HepG2 (cell line): ENCODE data around the gene GPR176. TPM values are rescaled to one million over a fixed set of nuclear protein-coding genes. Genes with fewer than 3 reads are reported as not detected.

Experiments used
- ATF2 ChIP-seq: sonication (generic); formaldehyde crosslinking; IDR thresholded peaks from 2 replicates; pipeline ENCODE4 v1.4.0; 2020; ENCODE audit warnings: missing genetic modification reagents
- FOXA3 ChIP-seq: IDR thresholded peaks from 2 replicates; pipeline ENCODE4 v1.6.1; 2016; ENCODE audit warnings: missing genetic modification reagents, missing compliant biosample characterization
- GATA4 ChIP-seq: sonication (generic); IDR thresholded peaks from 2 replicates; pipeline ENCODE4 v1.6.1; 2016; ENCODE audit warnings: antibody characterized with exemption, low read depth, borderline replicate concordance
- HIVEP1 ChIP-seq: sonication (generic); formaldehyde crosslinking; IDR thresholded peaks from 2 replicates; pipeline ENCODE4 v1.4.0; 2020; ENCODE audit warnings: mild to moderate bottlenecking, missing genetic modification reagents
- HNRNPUL1 ChIP-seq: fragments of 200-400 bp; formaldehyde crosslinking; IDR thresholded peaks from 2 replicates; pipeline ENCODE4 v1.6.1; 2017; ENCODE audit warnings: low read depth, mild to moderate bottlenecking, low read length, moderate library complexity
- HOXA3 ChIP-seq: sonication (generic); formaldehyde crosslinking; IDR thresholded peaks from 2 replicates; pipeline ENCODE4 v1.5.0; 2020; ENCODE audit warnings: missing genetic modification reagents
- KAT2B ChIP-seq: fragments of 150-350 bp; IDR thresholded peaks from 2 replicates; pipeline ENCODE4 v1.6.1; 2014; ENCODE audit warnings: low read depth, low read length, borderline replicate concordance
- ONECUT2 ChIP-seq: sonication (generic); formaldehyde crosslinking; IDR thresholded peaks from 2 replicates; pipeline ENCODE4 v1.4.0; 2020; ENCODE audit warnings: missing genetic modification reagents
- RBFOX2 ChIP-seq: fragments of 200-400 bp; formaldehyde crosslinking; IDR thresholded peaks from 2 replicates; pipeline ENCODE4 v1.6.1; 2017; ENCODE audit warnings: low read depth, mild to moderate bottlenecking, low read length
- RBM22 ChIP-seq: fragments of 200-400 bp; formaldehyde crosslinking; optimal IDR thresholded peaks from 2 replicates; pipeline ENCODE3; 2017; ENCODE audit warnings: mild to moderate bottlenecking, low read length, moderate library complexity
- ZNF616 ChIP-seq: sonication (generic); formaldehyde crosslinking; IDR thresholded peaks from 2 replicates; pipeline ENCODE4 v1.5.0; 2020; ENCODE audit warnings: low read depth, mild to moderate bottlenecking, missing genetic modification reagents
- ZNF746 ChIP-seq: sonication (generic); formaldehyde crosslinking; IDR thresholded peaks from 2 replicates; pipeline ENCODE4 v1.8.0; 2022; ENCODE audit warnings: mild to moderate bottlenecking, missing genetic modification reagents
- ZSCAN30 ChIP-seq: sonication (generic); formaldehyde crosslinking; IDR thresholded peaks from 2 replicates; pipeline ENCODE4 v1.5.0; 2020; ENCODE audit warnings: mild to moderate bottlenecking, missing genetic modification reagents
- polyA plus RNA-seq, 8 experiments: library from polyadenylated mRNA; depleted of rRNA in 3 of 8; stranded (reverse) in 7 of 8; unstranded in 1 of 8; fragments of >200 nt; fragmentation: Illumina TruSeq in 4 of 8; extraction: Trizol in 4 of 8; gene quantifications; 2 replicates each; pipeline versions ENCODE4 v1.2.1 to v1.2.3, GENCODE V29; 2011 to 2016; ENCODE audit warnings: low read depth in 4 of 8, missing spikeins in 1 of 8, mixed read lengths in 1 of 8; ENCODE audit not compliant: insufficient read depth in 1 of 8
- total RNA-seq, 5 experiments: library from RNA; depleted of rRNA; stranded (reverse); fragments of >200 nt; fragmentation: Illumina TruSeq; extraction: Trizol; gene quantifications; 2 replicates each; pipeline ENCODE4 v1.2.3, GENCODE V29; 2016; ENCODE audit warnings: low read depth in 1 of 5
- TF ChIP-seq, protein P1 (sequence below): sonication (generic); formaldehyde crosslinking; IDR thresholded peaks from 2 replicates; pipeline ENCODE4 v1.4.0; 2020; ENCODE audit warnings: mild to moderate bottlenecking, missing genetic modification reagents
- TF ChIP-seq, protein P2 (sequence below): sonication (generic); formaldehyde crosslinking; IDR thresholded peaks from 2 replicates; pipeline ENCODE4 v1.8.1; 2023; ENCODE audit warnings: mild to moderate bottlenecking, moderate library complexity, missing genetic modification reagents
- TF ChIP-seq, protein P3 (sequence below): sonication (generic); formaldehyde crosslinking; IDR thresholded peaks from 2 replicates; pipeline ENCODE4 v1.8.1; 2023; ENCODE audit warnings: missing genetic modification reagents, inconsistent platforms, borderline replicate concordance
- TF ChIP-seq, protein P4 (sequence below): sonication (generic); formaldehyde crosslinking; IDR thresholded peaks from 2 replicates; pipeline ENCODE4 v1.4.0; 2020; ENCODE audit warnings: missing genetic modification reagents; ENCODE audit errors: not compliant biosample characterization
- TF ChIP-seq, protein P5 (sequence below): sonication (generic); formaldehyde crosslinking; IDR thresholded peaks from one replicate; pipeline ENCODE4 v1.5.1; 2020; ENCODE audit warnings: mild to moderate bottlenecking, missing genetic modification reagents; ENCODE audit errors: not compliant biosample characterization

GPR176 gene
- total and polyA plus RNA-seq, 2 of the 13 experiments (the other 11 are each of a cell fraction or from before 2014, with no cell fraction given) = 0.11 to 0.20 TPM

DNA sequence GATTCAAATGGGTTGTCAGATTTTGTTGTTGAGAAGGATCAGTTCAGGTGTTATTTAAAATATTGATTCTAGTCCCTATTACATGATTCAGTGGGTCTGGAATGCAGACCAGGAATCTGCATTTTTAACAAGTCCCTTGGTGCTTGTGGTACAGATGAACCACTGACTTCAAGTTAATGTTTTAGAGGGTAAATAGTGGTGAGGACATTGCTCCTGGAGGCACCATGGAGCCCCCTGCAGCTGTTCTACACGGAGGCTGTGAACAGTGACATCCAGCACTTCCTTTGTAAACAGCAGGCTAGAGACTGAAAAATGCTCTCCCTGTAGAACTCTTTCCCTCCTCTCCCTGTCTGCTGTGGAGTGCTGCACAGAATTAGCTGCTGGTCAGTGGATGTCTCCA, 132.6 kb downstream of the GPR176 start (continued):
- TF ChIP-seq ATF2 (CRISPR knock-in tag) (no peak), FOXA3 (CRISPR knock-in tag) (peak; percentile 88), ZNF746 (CRISPR knock-in tag) (no peak), ZSCAN30 (no peak), RBFOX2 (no peak), KAT2B (no peak), ONECUT2 (no peak), ZNF616 (CRISPR knock-in tag) (no peak), HOXA3 (CRISPR knock-in tag) (peak; percentile 48; the same call in 1 of the 2 replicates), HNRNPUL1 (no peak), GATA4 (no peak), RBM22 (no peak), HIVEP1 (CRISPR knock-in tag) (no peak)
- TF ChIP-seq, protein P1, sequence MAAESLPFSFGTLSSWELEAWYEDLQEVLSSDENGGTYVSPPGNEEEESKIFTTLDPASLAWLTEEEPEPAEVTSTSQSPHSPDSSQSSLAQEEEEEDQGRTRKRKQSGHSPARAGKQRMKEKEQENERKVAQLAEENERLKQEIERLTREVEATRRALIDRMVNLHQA (CRISPR knock-in tag) = no peak
- TF ChIP-seq, protein P2, sequence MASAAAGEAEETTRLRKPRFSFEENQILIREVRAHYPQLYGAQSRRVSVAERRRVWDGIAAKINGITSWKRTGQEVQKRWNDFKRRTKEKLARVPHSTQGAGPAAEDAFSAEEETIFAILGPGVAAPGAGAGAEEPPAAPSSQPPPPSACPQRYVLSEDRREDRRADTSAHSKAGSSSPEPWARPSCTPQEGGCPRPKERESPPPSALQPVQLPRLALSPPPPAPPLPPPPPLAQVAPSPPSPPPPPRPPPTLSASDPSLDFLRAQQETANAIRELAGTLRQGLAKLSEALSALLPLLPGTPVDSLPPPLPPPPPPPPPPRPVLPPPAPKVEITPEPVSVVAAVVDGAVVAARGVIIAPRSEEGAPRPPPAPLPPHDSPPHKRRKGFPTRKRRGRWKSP (CRISPR knock-in tag) = no peak
- TF ChIP-seq, protein P3, sequence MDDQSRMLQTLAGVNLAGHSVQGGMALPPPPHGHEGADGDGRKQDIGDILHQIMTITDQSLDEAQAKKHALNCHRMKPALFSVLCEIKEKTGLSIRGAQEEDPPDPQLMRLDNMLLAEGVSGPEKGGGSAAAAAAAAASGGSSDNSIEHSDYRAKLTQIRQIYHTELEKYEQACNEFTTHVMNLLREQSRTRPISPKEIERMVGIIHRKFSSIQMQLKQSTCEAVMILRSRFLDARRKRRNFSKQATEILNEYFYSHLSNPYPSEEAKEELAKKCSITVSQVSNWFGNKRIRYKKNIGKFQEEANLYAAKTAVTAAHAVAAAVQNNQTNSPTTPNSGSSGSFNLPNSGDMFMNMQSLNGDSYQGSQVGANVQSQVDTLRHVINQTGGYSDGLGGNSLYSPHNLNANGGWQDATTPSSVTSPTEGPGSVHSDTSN (CRISPR knock-in tag) = no peak
- TF ChIP-seq, protein P4, sequence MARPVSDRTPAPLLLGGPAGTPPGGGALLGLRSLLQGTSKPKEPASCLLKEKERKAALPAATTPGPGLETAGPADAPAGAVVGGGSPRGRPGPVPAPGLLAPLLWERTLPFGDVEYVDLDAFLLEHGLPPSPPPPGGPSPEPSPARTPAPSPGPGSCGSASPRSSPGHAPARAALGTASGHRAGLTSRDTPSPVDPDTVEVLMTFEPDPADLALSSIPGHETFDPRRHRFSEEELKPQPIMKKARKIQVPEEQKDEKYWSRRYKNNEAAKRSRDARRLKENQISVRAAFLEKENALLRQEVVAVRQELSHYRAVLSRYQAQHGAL (CRISPR knock-in tag) = no peak
- TF ChIP-seq, protein P5, sequence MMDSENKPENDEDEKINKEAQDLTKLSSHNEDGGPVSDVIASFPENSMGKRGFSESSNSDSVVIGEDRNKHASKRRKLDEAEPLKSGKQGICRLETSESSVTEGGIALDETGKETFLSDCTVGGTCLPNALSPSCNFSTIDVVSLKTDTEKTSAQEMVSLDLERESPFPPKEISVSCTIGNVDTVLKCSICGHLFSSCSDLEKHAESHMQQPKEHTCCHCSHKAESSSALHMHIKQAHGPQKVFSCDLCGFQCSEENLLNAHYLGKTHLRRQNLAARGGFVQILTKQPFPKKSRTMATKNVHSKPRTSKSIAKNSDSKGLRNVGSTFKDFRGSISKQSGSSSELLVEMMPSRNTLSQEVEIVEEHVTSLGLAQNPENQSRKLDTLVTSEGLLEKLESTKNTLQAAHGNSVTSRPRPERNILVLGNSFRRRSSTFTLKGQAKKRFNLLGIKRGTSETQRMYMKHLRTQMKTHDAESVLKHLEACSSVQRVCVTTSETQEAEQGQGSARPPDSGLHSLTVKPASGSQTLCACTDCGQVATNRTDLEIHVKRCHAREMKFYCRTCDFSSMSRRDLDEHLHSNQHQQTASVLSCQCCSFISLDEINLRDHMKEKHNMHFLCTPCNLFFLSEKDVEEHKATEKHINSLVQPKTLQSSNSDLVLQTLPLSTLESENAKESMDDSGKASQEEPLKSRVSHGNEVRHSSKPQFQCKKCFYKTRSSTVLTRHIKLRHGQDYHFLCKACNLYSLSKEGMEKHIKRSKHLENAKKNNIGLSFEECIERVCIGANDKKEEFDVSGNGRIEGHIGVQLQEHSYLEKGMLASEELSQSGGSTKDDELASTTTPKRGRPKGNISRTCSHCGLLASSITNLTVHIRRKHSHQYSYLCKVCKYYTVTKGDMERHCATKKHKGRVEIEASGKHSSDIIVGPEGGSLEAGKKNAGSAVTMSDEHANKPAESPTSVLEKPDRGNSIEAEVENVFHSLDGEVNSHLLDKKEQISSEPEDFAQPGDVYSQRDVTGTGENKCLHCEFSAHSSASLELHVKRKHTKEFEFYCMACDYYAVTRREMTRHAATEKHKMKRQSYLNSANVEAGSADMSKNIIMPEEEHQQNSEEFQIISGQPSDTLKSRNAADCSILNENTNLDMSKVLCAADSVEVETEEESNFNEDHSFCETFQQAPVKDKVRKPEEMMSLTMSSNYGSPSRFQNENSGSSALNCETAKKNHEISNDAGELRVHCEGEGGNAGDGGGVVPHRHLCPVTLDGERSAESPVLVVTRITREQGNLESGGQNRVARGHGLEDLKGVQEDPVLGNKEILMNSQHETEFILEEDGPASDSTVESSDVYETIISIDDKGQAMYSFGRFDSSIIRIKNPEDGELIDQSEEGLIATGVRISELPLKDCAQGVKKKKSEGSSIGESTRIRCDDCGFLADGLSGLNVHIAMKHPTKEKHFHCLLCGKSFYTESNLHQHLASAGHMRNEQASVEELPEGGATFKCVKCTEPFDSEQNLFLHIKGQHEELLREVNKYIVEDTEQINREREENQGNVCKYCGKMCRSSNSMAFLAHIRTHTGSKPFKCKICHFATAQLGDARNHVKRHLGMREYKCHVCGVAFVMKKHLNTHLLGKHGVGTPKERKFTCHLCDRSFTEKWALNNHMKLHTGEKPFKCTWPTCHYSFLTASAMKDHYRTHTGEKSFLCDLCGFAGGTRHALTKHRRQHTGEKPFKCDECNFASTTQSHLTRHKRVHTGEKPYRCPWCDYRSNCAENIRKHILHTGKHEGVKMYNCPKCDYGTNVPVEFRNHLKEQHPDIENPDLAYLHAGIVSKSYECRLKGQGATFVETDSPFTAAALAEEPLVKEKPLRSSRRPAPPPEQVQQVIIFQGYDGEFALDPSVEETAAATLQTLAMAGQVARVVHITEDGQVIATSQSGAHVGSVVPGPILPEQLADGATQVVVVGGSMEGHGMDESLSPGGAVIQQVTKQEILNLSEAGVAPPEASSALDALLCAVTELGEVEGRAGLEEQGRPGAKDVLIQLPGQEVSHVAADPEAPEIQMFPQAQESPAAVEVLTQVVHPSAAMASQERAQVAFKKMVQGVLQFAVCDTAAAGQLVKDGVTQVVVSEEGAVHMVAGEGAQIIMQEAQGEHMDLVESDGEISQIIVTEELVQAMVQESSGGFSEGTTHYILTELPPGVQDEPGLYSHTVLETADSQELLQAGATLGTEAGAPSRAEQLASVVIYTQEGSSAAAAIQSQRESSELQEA (CRISPR knock-in tag) = no peak
